Measurements from ENCODE around the gene RPGR. TPM values are rescaled to one million over a fixed set of nuclear protein-coding genes. Genes with fewer than 3 reads are reported as not detected.
A peak's percentile ranks its signal among the peaks of the same experiment; 100 is the strongest.

The RPGR gene
- total RNA-seq, 1 experiment from 2014 or later, result 10.4 TPM

DNA sequence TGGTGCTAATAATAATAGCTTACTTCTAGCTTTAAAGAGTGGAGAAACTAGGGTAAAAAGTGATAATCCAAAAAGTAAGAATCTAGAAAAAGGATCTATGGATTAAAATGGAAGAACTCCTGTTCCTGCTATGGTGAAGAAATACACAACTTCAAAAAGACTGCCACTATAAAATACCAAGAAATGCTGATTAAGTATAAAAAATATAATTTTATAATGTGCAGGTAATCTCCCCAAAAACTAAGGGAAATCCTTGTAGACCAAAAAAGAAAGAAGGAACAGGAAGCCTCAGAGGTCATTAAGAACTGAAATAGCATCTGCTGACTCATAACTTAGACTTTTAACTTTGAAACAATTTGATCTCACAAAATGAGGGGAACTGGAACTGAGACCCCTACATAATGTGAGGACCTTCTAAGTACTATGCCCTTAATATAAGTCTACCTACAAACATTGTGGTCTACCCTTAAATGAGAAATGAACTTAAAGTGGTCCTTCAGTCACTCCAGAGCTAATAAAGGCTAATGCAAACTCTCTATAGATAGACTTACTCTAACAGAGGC lies 56.1 kb downstream of the RPGR start:
- no TSS peak for BruUV-seq (replicated peaks)
- RAD21 ChIA-PET (ENCODE audit: low non-redundant PET in 1 of 2, low total read pairs in 2 of 2, uncharacterized antibody in 2 of 2, unreplicated experiment in 2 of 2), result no interaction called here

More for the DNA sequence above, 56.1 kb downstream of the RPGR start:
- Histone ChIP-seq H3K9me3 (ENCODE audit: control insufficient read depth in 1 of 2, insufficient read depth in 1 of 2, low read depth in 1 of 2, low read length in 2 of 2) (no peaks in the 10 kb centered on the region), H3K4me3 (replicated peaks in 1 of 2; ENCODE audit: low read depth in 1 of 2, low read length in 2 of 2) (no peak overlapping the region), H3K27ac (ENCODE audit: low read depth, low read length) (no peak overlapping the region), H3K4me1 (ENCODE audit: control insufficient read depth in 1 of 2, insufficient read depth in 2 of 2, low read length in 2 of 2) (peaks cover 16 to 27% of the 10 kb centered on the region in 2 experiments; a peak in 3 of 4 replicates), H3K4me2 (ENCODE audit: low read length) (peak overlapping the region; percentile 21; the same call in 1 of the 2 replicates), H4K20me1 (ENCODE audit: insufficient read depth) (no peaks in the 10 kb centered on the region), H2AFZ (ENCODE audit: low read depth, low read length, poor library complexity, severe bottlenecking) (no peak overlapping the region), H3K36me3 (ENCODE audit: control insufficient read depth in 1 of 2, insufficient read depth in 2 of 2, low read length in 2 of 2) (no peaks in the 10 kb centered on the region), H3K27me3 (ENCODE audit: insufficient read depth, low read length) (no peaks in the 10 kb centered on the region), H3K9me2 (ENCODE audit: insufficient read depth) (no peaks in the 10 kb centered on the region), H3K79me2 (ENCODE audit: insufficient read depth, low read length) (no peaks in the 10 kb centered on the region), H3K9ac (ENCODE audit: low read length) (no peak overlapping the region)
- ChIA-PET CTCF (interaction anchor here (1.2 kb wide), 1 partner anchor 11 kb away, joined by 3 read pairs; no protein-coding TSS in a partner anchor), POLR2A (no interaction called here)
- ATAC-seq (no peak), DNase-seq (ENCODE audit: low read depth, low spot score) (no peak)
- TF ChIP-seq SIN3A (IDR thresholded peaks at IDR 0.05; ENCODE audit: low read depth) (no peak), TCF7L2 (IDR thresholded peaks at IDR 0.05; ENCODE audit: borderline replicate concordance, extremely low read depth, insufficient read depth, insufficient read length) (no peak), JUND (IDR thresholded peaks at IDR 0.05) (no peak), ZNF274 (IDR thresholded peaks at IDR 0.05; ENCODE audit: low read depth, low read length) (no peak), EZH2 (IDR thresholded peaks at IDR 0.05) (no peak), ELF1 (IDR thresholded peaks at IDR 0.05; ENCODE audit: borderline replicate concordance, low read depth) (no peak), RAD21 (IDR thresholded peaks at IDR 0.05; ENCODE audit: low read depth) (no peak), SP1 (IDR thresholded peaks at IDR 0.05; ENCODE audit: low read depth) (no peak), SRF (IDR thresholded peaks at IDR 0.05; ENCODE audit: low read depth) (no peak), POLR2A (IDR thresholded peaks at IDR 0.05; ENCODE audit: borderline replicate concordance, extremely low read depth, insufficient read depth, insufficient read length) (no peak), EZH2phosphoT487 (IDR thresholded peaks at IDR 0.05; ENCODE audit: borderline replicate concordance) (no peak), FOSL1 (IDR thresholded peaks at IDR 0.05; ENCODE audit: low read depth) (no peak)
- TF ChIP-seq, protein P1, sequence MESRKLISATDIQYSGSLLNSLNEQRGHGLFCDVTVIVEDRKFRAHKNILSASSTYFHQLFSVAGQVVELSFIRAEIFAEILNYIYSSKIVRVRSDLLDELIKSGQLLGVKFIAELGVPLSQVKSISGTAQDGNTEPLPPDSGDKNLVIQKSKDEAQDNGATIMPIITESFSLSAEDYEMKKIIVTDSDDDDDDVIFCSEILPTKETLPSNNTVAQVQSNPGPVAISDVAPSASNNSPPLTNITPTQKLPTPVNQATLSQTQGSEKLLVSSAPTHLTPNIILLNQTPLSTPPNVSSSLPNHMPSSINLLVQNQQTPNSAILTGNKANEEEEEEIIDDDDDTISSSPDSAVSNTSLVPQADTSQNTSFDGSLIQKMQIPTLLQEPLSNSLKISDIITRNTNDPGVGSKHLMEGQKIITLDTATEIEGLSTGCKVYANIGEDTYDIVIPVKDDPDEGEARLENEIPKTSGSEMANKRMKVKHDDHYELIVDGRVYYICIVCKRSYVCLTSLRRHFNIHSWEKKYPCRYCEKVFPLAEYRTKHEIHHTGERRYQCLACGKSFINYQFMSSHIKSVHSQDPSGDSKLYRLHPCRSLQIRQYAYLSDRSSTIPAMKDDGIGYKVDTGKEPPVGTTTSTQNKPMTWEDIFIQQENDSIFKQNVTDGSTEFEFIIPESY (IDR thresholded peaks at IDR 0.05; ENCODE audit: extremely low read depth, insufficient replicate concordance, low read length), result no peak
- TF ChIP-seq, protein P2, sequence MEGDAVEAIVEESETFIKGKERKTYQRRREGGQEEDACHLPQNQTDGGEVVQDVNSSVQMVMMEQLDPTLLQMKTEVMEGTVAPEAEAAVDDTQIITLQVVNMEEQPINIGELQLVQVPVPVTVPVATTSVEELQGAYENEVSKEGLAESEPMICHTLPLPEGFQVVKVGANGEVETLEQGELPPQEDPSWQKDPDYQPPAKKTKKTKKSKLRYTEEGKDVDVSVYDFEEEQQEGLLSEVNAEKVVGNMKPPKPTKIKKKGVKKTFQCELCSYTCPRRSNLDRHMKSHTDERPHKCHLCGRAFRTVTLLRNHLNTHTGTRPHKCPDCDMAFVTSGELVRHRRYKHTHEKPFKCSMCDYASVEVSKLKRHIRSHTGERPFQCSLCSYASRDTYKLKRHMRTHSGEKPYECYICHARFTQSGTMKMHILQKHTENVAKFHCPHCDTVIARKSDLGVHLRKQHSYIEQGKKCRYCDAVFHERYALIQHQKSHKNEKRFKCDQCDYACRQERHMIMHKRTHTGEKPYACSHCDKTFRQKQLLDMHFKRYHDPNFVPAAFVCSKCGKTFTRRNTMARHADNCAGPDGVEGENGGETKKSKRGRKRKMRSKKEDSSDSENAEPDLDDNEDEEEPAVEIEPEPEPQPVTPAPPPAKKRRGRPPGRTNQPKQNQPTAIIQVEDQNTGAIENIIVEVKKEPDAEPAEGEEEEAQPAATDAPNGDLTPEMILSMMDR (IDR thresholded peaks at IDR 0.05 in 2 of 3, conservative IDR thresholded peaks at IDR 0.05 in 1 of 3; ENCODE audit: borderline replicate concordance in 1 of 3, insufficient read depth in 1 of 3, low read depth in 2 of 3, low read length in 2 of 3), result no peak
- TF ChIP-seq, protein P3, sequence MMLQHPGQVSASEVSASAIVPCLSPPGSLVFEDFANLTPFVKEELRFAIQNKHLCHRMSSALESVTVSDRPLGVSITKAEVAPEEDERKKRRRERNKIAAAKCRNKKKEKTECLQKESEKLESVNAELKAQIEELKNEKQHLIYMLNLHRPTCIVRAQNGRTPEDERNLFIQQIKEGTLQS (IDR thresholded peaks at IDR 0.05), result no peak
- TF ChIP-seq, protein P4, sequence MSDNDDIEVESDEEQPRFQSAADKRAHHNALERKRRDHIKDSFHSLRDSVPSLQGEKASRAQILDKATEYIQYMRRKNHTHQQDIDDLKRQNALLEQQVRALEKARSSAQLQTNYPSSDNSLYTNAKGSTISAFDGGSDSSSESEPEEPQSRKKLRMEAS (IDR thresholded peaks at IDR 0.05), result no peak
- intact Hi-C loops (cut with micrococcal nuclease), result no loop called here
